Natural killer cell (primary cell): ENCODE data around the gene USP10. TPM values are rescaled to one million over a fixed set of nuclear protein-coding genes. Genes with fewer than 3 reads are reported as not detected.

Source experiments
- ATAC-seq, 3 donors: fragments of 150-1000 bp in 2 of 3; fragments of 200-7000 bp in 1 of 3; cut with Tn5 transposase; 1 replicate in 1 of 3; 2 replicates in 2 of 3; pipeline ENCODE4 v1.10.0; 2021; ENCODE audit warnings: mild to moderate bottlenecking in 2 of 3, moderate library complexity in 2 of 3
- DNase-seq, 2 donors: peaks; one replicate each; pipeline versions ENCODE4 v3.0.0 to v3.0.0-alpha.2; 2013 to 2021; ENCODE audit warnings: mixed read lengths in 1 of 2
- H3K27ac ChIP-seq: one replicate; pipeline ENCODE4 v1.5.1; 2013; ENCODE audit warnings: mild to moderate bottlenecking, low read length
- H3K27me3 ChIP-seq: one replicate; pipeline ENCODE4 v1.6.1; 2013; ENCODE audit warnings: low read length; ENCODE audit not compliant: control insufficient read depth, insufficient read depth
- H3K36me3 ChIP-seq: one replicate; pipeline ENCODE4 v1.6.1; 2013; ENCODE audit warnings: low read length; ENCODE audit not compliant: control insufficient read depth, insufficient read depth
- H3K4me1 ChIP-seq: one replicate; pipeline ENCODE4 v1.6.1; 2013; ENCODE audit warnings: low read length; ENCODE audit not compliant: control insufficient read depth, insufficient read depth
- H3K4me3 ChIP-seq: one replicate; pipeline ENCODE4 v1.5.1; 2013; ENCODE audit warnings: low read length
- H3K9me3 ChIP-seq: one replicate; pipeline ENCODE4 v1.6.1; 2013; ENCODE audit warnings: low read length; ENCODE audit not compliant: control insufficient read depth, insufficient read depth
- H3K27ac Mint-ChIP-seq, 2 donors: one replicate each; pipeline ENCODE4 v1.8.0; 2022; ENCODE audit warnings: mild to moderate bottlenecking in 2 of 2, mixed read lengths in 2 of 2, moderate library complexity in 1 of 2
- H3K27me3 Mint-ChIP-seq, 2 donors: one replicate each; pipeline ENCODE4 v1.8.0; 2022; ENCODE audit warnings: low read depth in 2 of 2, mixed read lengths in 2 of 2
- H3K36me3 Mint-ChIP-seq: one replicate; pipeline ENCODE4 v1.8.0; 2022; ENCODE audit warnings: mixed read lengths
- H3K4me1 Mint-ChIP-seq, 2 donors: one replicate each; pipeline ENCODE4 v1.8.0; 2022; ENCODE audit warnings: mixed read lengths in 2 of 2
- H3K4me3 Mint-ChIP-seq: one replicate; pipeline ENCODE4 v1.8.0; 2022; ENCODE audit warnings: mild to moderate bottlenecking, moderate library complexity, mixed read lengths
- H3K9me3 Mint-ChIP-seq, 2 donors: one replicate each; pipeline ENCODE4 v1.8.0; 2022; ENCODE audit warnings: mixed read lengths in 2 of 2
- CTCF ChIP-seq: fragments of 200-600 bp; IDR thresholded peaks from one replicate; pipeline ENCODE4 v1.8.0; 2022; ENCODE audit warnings: antibody characterized with exemption
- WGBS: methylation state at CpG from one replicate; pipeline ENCODE4 v1.1.7; 2013; ENCODE audit warnings: missing lambda C conversion rate; ENCODE audit not compliant: insufficient coverage; 5-methylcytosine and 5-hydroxymethylcytosine counted together
- intact Hi-C: fragments of 100-400 bp; cut with micrococcal nuclease; formaldehyde crosslinking; loops from one replicate; pipeline ENCODE4 v1.14.2; 2022
- total RNA-seq, 4 donors: library from RNA; stranded (reverse); fragments of 120-200 nt in 1 of 4; gene quantifications; one replicate each; pipeline versions ENCODE4 v1.2.3 to v1.2.4, GENCODE V29; 2013 to 2022

Gene USP10
- total RNA-seq, 3 donors from 2014 or later (not counting 1 experiment from before 2014, with no cell fraction given): 78.4 to 103 (median 100) TPM

GRCh38 chr16:84827131-84827574, 127.4 kb downstream of the USP10 start:
- Histone ChIP-seq H3K27ac (no peak overlapping the region), H3K4me1 (no peaks in the 10 kb centered on the region), H3K9me3 (no peaks in the 10 kb centered on the region), H3K36me3 (no peaks in the 10 kb centered on the region), H3K4me3 (no peak overlapping the region), H3K27me3 (no peaks in the 10 kb centered on the region)
- Mint-ChIP-seq H3K9me3 (no peaks in the 10 kb centered on the region), H3K27ac (no peak overlapping the region), H3K27me3 (peaks cover 11% of the 10 kb centered on the region in 2 donors), H3K36me3 (no peaks in the 10 kb centered on the region), H3K4me3 (no peak overlapping the region), H3K4me1 (no peaks in the 10 kb centered on the region)
- intact Hi-C loops: no loop called here
- DNase-seq: no peak
- peak in 1 of 3 donors; percentile 35 for ATAC-seq
- TF ChIP-seq CTCF: no peak
- 89% methylated on average over 16 of the region's 16 CpGs for WGBS

GRCh38 chr16:84827897-84828296, 128.1 kb downstream of the USP10 start:
- DNase-seq (no peak), ATAC-seq (no peak)
- peaks cover 4 to 6% of the 10 kb centered on the region in 2 donors for H3K27me3 Mint-ChIP-seq
- no peaks in the 10 kb centered on the region for H3K27me3 ChIP-seq
- H3K4me3 Mint-ChIP-seq: no peak overlapping the region
- no peak for TF ChIP-seq CTCF
- H3K36me3 Mint-ChIP-seq: no peaks in the 10 kb centered on the region
- H3K9me3 Mint-ChIP-seq: no peaks in the 10 kb centered on the region
- no peaks in the 10 kb centered on the region for H3K9me3 ChIP-seq
- intact Hi-C loops: no loop called here
- no peak overlapping the region for H3K27ac Mint-ChIP-seq
- H3K4me1 ChIP-seq: no peaks in the 10 kb centered on the region
- no peaks in the 10 kb centered on the region for H3K4me1 Mint-ChIP-seq
- H3K4me3 ChIP-seq: no peak overlapping the region
- WGBS: 90% methylated on average over 15 of the region's 15 CpGs
- no peak overlapping the region for H3K27ac ChIP-seq
- H3K36me3 ChIP-seq: no peaks in the 10 kb centered on the region

GRCh38 chr16:84828322-84828721, 128.5 kb downstream of the USP10 start:
- no peaks in the 10 kb centered on the region for H3K27me3 ChIP-seq
- Mint-ChIP-seq H3K9me3 (no peaks in the 10 kb centered on the region), H3K4me3 (no peak overlapping the region), H3K27me3 (peaks cover 0 to 3% of the 10 kb centered on the region in 2 donors), H3K27ac (no peak overlapping the region), H3K36me3 (no peaks in the 10 kb centered on the region), H3K4me1 (no peaks in the 10 kb centered on the region)
- H3K4me1 ChIP-seq: no peaks in the 10 kb centered on the region
- 85% methylated on average over 5 of the region's 5 CpGs for WGBS
- DNase-seq (no peak), ATAC-seq (no peak)
- H3K4me3 ChIP-seq: no peak overlapping the region
- no peak for TF ChIP-seq CTCF
- no peak overlapping the region for H3K27ac ChIP-seq
- intact Hi-C loops: no loop called here
- no peaks in the 10 kb centered on the region for H3K36me3 ChIP-seq
- H3K9me3 ChIP-seq: no peaks in the 10 kb centered on the region

Other genes with a start within 250 kb of the USP10 start
- gene MEAK7, start 195.3 kb upstream of the USP10 start, total RNA-seq: 1 to 10 TPM; 4.8 to 8.5 (median 4.8) TPM
- 100 to 1,000 TPM in 2 of 3 donors, 10 to 100 TPM in 1; 43.7 to 187 (median 116) TPM for gene COTL1, start 81.9 kb upstream of the USP10 start, total RNA-seq
- 10 to 100 TPM; 47.2 to 62.3 (median 60.5) TPM for gene KLHL36, start 51.5 kb upstream of the USP10 start, total RNA-seq
- gene CRISPLD2, start 120.0 kb downstream of the USP10 start, total RNA-seq: 1 to 10 TPM in 1 of 3 donors, under 1 TPM in 1, not detected in 1; 0.86 to 6.3 TPM